Globus pallidus (tissue), 1 donor: ENCODE data around the gene PNPLA2.

Source experiments
- DNase-seq: peaks from one replicate; pipeline ENCODE4 v3.0.0-alpha.2; 2015; ENCODE audit warnings: low spot score

Gene PNPLA2

GRCh38 chr11:819129-819931 lies 616 bp downstream of the PNPLA2 start:
- DNase-seq, result peak; percentile 91

GRCh38 chr11:819943-820649 lies 1.4 kb downstream of the PNPLA2 start:
- DNase-seq, result no peak

DNA sequence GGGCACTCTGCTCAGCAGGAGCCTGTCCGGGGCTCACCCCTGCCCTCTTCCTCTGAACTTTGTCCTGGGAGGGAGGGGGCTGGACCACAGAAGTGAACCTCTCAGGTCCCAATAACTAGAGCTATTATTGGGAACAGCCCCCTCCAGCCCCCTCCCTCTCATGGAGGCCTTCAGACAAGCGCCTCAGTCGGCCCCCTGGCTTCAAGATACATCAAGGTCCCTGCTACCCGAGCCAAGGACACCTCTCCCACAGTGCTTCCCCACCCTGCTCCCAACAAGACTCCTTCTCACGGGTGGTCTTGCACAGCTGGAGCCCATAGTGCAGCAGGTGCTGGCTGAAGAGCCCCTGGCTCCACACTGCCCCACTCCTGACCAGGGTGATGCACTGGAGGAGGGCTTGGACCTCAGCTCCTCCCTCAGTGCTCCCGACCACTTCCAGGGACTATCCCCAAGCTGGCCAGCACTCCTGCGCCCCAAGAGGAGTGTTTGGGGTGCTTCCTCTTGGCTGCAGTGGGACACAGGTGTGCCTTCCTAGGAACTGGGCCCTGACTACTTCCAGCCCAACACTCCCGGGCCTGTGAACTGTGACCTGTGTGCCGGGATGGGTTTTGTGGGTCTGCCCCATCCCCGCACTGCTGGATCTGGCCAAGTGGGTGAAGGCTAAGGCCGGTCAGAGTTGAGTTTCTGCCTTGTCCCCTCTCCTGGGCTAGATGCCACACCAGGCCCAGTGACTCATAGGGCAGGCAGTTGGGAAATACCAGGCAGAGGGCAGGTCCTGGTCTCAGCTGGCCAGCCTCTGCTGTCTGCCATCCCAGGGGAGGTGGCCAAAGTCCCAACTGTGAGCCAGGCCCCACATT lies 2.2 kb downstream of the PNPLA2 start:
- DNase-seq, result no peak

GRCh38 chr11:821512-822371 lies 3.0 kb downstream of the PNPLA2 start:
- no peak for DNase-seq

GRCh38 chr11:823441-824291 lies 5.0 kb downstream of the PNPLA2 start:
- DNase-seq, result no peak

- DNase-seq, result peak; percentile 60
Measured at GRCh38 chr11:824292-824880, 5.7 kb downstream of the PNPLA2 start.

DNA sequence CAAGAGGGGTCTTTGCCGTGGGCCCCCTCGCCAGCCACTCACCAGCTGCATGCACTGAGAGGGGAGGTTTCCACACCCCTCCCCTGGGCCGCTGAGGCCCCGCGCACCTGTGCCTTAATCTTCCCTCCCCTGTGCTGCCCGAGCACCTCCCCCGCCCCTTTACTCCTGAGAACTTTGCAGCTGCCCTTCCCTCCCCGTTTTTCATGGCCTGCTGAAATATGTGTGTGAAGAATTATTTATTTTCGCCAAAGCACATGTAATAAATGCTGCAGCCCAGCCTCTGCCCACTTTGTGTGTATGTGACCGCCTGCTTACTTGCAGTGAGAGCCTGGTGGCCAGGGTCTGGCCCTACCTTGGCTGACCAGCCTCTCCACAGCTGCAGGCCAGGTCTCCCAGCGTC lies 6.2 kb downstream of the PNPLA2 start:
- DNase-seq, result no peak

DNA sequence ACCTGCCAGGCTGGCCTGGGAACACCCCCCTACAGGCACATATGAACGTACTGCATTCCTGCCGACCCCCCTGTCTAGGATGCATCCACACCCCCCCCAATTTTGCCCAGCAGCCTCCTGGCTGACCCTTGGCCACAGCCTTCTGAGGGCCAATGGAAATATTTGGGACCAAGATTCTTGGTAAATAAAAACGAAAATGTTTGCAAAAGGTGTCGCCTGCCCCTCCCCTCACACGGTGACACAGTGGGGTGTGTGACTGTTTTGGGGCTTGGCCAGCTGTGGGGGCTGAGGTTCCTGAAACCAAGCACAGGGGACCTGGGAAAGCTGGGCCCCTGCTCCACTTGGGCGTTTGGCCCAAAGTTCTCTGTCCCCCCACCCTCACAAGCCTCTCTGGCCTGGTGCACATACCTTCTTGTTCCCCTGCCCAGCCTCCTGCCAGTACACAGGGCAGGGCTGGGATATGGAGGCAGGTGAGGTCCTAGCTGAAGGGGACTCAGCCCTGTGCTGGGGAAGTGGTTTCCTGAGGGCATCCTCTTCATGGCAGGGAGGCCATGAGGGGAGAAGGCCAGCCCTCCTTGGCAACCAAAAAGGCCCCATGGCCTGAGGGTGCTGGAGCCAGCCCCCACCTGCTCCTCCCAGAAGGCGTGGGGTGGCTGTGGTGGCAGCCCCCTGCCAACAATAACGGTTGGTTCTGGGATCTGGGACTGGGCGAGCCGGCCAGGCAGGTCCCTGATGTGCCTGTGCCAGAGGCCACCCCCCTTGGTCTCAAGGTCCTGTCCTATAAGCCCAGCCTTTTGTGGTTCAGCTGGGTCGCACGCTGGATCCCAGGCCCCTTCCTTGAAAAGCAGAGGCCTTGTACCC lies 6.9 kb downstream of the PNPLA2 start:
- DNase-seq, result no peak

- no peak for DNase-seq
Measured at GRCh38 chr11:826227-826621, 7.5 kb downstream of the PNPLA2 start.

GRCh38 chr11:826836-827145 lies 8.1 kb downstream of the PNPLA2 start:
- DNase-seq, result no peak

DNA sequence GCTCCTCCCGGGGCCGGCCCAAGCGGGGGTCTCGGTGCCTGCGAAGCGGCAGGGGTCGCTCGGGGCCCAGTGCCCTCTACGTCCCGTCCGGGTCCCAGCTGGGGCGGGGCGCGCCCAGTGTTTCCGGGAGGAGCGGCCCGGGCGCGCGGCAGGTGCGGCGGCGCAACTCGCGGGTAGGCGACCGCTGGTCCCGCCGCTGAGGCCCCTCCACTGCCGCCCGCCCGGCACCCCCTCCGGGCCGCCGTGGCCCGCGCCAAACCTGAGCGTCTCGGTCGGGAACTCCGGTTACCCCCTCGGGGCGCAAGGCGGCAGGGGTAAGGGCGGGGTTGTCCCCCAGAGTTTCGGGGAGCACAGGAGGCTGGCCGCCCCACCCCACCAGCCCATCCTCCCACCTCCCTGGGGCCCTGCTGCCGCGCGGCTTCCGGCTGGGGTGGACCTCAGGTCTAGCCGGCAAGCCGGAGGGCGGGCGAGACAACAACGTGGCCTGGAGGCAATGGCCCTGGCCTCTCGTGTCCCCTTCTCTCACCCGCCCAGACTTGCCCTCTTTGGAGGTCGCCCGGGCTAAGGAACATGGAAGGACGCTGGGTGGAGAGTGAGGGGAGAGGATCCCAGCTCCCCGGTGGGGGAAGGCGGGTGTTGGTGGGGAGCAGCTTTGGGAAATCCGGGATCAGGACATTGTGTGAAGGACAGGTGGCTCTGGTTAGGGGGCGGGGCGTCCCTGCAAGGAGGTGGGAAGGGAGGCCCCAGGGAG lies 8.6 kb downstream of the PNPLA2 start:
- no peak for DNase-seq

- DNase-seq, result no peak
Measured at GRCh38 chr11:827897-828192, 9.1 kb downstream of the PNPLA2 start, which contains the start of gene CRACR2B. Gene CRACR2B, plus strand, starts transcription at chr11:827919. Its CDS starts 689 bp downstream, at chr11:828608.

DNA sequence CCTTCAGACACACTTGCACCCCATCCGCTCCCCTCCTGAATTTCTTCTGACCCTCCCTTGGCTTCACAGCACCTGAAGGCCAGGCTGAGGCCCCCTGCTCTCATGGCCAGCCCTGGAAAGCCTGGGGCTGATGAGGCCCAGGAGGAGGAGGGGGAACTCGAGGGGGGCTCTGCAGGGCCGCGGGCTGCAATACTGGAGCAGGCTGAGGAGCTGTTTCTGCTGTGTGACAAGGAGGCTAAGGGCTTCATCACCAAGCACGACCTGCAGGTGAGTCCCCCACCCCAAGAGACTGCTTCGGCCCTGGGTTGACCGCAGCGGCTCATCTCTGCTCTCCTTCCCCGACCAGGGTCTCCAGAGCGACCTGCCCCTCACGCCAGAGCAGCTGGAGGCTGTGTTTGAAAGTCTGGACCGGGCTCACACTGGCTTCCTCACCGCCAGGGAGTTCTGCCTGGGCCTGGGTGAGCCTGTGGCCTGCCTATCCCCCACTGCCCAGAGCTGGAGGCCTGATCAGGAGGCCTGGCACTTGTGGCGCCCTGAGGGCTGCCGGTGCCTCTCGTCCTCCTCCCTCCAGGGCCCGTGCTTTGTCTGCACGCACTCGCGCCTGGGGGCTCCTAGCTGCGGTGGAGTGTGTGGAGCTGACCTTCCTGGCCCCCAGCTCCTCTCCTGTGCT lies 9.9 kb downstream of the PNPLA2 start:
- no peak for DNase-seq

DNA sequence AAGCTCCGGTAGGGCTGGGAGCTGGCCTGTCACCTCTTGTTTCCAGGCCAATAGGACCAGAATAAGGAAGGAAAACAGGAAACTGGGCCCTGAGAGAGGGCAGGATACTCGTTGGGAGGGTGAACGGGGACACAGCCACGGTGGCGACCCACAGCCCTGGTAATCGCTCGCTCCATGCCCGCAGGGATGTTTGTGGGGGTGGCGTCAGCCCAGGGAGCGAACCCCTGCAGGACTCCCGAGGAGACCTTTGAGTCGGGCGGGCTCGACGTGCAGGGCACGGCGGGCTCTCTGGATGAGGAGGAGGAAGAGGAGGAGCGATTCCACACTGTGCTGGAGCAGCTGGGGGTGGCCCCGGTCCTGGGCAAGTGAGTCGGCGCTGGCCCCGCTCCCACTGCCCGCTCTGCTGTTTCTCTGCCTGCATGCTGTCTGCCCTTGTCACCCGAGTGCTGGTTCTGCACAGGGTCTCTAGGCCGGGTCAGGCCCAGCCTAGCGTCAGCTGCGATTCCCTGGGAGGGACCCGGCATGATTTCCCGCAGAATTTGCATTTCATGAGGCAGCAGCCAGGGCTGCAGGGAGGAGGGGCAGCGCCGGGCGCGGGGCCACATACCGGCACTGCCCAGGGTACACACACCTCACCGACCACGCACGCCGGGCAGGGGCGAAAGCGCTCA lies 10.6 kb downstream of the PNPLA2 start:
- DNase-seq, result no peak

GRCh38 chr11:829847-830294 lies 11.2 kb downstream of the PNPLA2 start:
- DNase-seq, result no peak

DNA sequence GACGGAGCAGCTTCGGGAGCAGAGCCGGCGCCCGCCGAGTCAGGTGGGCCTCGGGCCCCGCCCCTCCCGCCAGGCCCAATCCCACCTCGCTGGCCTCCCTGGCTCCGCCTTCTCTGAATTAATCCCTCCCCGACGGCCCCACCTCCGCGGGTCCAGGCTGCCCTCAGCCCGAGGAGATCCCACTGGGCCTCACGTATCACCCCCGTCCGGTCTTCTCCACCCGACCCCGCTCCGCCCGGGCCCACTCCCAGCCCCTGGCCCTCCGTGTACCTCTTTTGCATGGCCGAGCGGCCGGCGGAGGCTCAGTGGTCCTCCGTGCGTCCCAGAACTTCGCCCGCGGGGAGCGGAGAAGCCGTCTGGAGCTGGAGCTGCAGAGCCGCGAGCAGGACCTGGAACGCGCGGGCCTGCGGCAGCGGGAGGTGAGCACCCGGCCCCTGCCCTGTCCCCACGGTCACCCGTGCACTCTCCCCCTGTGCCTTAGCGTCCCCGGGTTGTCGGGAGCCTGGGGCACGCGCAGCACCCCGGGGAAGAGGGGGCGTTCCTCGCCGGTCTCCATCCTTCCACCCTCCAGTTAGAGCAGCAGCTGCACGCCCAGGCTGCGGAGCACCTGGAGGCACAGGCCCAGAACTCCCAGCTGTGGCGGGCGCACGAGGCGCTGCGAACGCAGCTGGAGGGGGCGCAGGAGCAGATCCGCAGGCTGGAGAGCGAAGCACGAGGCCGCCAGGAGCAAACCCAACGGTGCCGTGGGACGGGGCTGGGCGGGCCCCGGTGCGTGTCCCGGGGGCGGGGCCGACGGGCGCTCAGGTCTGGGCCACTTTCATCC lies 11.8 kb downstream of the PNPLA2 start:
- no peak for DNase-seq
